Ramos (cell line): ENCODE results near the gene CRCP.
"Not testable (repeated sequence)": the region's sequence is repeated elsewhere in the genome, so short reads cannot be mapped to it uniquely, and the experiment has no call there.

Source experiments
- in situ Hi-C: fragments of 300-500 bp; cut with MboI; formaldehyde crosslinking; loops from one replicate; pipeline ENCODE4 v1.14.3; 2022; ENCODE audit warnings: low sequenced_read_pairs; ENCODE audit not compliant: unreplicated experiment

CRCP gene

GRCh38 chr7:66105263-66105748 is 9.3 kb upstream of the CRCP start:
- in situ Hi-C loops = no loop called here

DNA sequence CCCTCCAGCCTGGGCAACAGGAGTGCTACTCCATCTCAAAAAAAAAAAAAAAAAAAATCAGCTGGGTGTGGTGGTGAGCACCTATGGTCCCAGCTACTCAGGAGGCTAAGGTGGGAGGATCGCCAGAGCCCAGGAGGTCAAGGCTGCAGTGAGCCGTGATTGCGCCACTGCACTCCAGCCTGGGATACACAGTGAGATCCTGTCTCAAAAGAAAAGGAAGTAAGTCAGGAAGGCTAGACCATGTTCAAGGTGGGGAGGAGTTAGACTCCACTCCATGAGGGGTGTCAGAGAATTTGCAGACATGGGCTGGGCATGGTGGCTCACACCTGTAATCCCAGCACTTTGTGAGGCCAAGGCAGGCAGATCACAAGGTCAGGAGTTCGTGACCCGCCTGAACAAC is 6.2 kb upstream of the CRCP start:
- in situ Hi-C loops = not testable (repeated sequence)

DNA sequence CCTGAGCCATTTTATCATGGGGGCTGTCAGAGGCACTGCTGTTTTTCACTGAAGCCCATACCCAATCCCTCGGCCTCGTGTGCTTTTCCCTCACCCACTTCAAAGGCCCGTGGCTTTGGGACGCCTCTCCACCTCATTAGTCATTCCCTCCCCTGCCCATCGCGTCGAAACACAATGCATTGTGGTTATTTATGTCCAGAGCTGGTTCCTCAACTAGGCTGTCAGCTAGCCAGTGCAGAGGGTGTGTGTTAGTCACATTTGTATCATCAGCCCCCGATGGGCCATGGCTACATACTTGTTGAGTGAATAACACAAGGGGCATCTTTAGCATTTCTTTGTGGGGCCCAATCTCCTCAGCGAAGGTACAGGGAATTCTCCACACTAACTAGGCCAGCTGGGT is 3.8 kb upstream of the CRCP start:
- in situ Hi-C loops = no loop called here

GRCh38 chr7:66116680-66117420 is 2.2 kb downstream of the CRCP start:
- in situ Hi-C loops = not testable (repeated sequence)

DNA sequence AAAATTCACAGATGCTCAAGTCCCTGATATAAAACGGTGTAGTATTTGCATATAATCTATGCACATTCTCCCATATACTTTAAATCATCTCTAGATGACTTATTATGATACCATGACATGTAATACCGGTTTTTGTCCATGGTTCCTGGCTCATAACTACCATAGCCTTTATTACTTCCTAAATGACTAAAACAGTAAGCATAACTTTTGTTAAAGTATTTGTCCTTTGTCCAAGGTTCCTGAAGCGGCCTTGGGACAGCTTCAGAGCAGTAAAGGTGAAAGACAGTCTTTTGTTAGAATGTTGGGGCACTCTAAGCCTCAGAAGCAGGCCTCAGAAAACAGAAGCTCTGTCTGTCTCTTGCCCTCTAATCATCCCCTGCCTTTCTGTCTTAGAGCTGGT is 4.0 kb downstream of the CRCP start:
- in situ Hi-C loops = no loop called here

DNA sequence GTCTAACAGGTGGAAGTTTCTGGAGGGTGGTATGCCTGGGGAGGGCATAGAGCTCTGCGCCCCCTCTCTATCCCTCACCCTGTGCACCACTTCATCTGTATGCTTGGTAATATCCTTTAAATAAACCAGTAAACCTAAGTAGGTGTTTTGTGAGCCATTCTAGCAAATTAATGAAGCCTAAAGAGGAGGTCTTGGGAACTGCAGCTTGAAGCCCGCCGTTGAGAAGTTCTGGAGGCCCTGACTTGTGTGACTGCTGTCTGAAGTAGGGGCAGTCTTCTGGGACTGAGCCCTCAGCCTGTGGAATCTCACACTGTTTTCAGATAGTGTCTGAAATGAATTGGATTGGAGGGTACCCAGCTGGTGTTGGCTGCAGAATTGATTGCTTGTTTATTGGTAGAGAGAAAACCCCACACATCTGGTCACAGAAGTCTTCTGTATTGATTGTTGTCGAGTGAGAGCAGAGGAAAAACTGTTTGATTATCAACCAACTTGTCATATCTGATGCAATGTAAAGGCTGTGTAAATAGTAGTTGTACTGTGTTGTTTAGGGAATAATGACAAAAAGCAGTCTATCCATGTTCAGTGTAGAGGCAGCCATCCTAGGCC is 4.7 kb downstream of the CRCP start:
- in situ Hi-C loops = no loop called here

DNA sequence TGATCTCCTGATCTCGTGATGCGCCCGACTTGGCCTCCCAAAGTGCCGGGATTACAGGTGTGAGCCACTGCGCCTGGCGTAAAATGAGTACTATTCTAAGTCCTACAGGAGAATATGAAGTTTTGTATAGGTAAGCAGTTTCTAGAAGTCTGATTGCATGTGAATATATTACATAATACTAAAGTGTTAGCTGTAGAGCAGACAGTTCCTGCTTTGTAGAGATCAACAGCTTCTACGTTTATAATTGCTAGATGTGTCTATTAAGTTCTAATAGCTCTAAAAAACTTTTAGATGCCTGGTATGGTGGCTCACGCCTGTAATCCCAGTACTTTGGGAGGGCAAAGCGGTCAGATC is 8.5 kb downstream of the CRCP start:
- in situ Hi-C loops = no loop called here

- in situ Hi-C loops = not testable (repeated sequence)
Measured at GRCh38 chr7:66124569-66124861, 9.9 kb downstream of the CRCP start.

DNA sequence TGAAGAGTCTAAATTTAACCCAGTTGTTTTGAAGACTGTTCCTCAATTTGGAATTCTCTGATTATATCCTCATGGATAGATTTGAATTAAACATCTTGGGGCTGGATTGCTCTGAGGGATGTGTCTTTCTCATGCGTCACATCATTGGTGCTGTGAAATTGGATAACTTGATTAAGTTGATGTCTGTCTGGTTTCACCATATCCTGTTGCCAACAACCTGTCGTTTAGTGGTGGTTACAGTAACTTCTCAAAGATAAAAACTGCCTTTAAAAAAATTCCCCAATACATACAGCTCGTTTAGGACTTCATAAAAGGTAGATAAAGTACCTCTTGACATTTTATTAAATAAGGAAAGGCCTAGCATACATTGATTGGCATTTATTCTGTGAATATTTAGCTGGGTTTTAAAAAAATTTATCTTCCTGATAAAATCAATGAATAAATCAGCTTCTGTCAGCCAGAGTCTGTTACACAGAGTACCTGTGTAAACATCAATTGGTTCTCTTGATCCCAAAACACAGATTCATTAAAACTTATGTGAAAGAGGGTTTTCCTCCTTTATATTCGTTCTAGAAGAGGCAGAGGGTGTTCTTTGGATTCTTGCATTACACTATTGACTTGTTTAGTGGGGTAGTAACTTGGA is 10.5 kb downstream of the CRCP start:
- in situ Hi-C loops = no loop called here

GRCh38 chr7:66125781-66126352 is 11.2 kb downstream of the CRCP start:
- in situ Hi-C loops = not testable (repeated sequence)

GRCh38 chr7:66127172-66127571 is 12.5 kb downstream of the CRCP start:
- in situ Hi-C loops = not testable (repeated sequence)

DNA sequence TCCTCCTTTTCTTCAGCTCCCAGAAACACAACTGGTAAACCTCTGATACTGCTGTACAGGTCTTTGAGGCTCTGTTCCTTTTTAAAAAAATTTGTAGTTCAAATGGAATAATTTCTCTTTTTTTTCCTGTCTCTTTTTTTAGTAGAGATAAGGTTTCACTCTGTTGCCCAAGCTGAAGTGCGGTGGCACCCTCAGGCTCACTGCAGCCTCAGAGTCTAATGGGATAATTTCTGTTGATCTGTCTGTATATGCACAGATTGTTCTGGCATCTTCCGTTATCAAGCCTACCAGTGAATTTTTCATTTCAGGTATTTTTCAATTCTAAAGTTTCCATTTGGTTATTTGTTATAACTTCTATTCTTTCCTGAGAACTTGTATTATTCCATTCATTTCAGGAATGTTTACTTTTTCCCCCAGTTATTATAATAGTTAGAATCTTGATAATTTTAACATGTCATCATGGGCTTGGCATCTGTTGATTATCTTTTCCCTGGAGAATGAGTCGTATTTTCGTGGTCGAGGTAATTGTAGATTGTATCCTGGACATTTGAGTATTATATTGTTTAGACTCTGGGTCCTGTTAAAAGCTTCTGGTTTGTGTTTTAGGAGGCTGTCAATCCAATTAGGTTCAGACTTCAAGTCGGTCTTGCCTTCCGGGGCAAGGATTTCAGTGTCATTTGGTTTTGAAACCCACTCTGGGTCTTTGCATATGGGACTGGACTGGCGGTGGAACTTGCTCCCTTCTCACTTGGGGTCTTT is 24.5 kb downstream of the CRCP start:
- in situ Hi-C loops = no loop called here

DNA sequence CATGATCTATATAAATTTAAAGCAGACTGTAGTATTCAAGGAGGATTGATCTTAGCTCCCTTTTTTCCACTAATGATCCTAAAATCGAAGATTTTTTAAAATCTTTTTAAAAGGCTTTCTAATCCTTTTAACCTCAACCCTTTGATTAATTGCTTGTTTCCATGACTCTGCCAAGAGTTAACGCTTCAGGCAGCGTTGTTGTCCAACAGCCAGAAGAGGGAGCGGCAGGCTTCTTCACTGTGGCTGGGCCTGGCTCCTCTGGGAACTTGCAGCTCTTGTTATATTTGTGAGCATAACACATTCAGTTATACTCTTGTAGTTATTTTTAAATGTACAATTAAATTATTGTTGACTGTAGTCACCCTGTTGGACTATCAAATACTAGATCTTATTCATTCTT is 26.3 kb downstream of the CRCP start:
- in situ Hi-C loops = no loop called here

GRCh38 chr7:66142334-66142733 is 27.7 kb downstream of the CRCP start:
- in situ Hi-C loops = no loop called here

- in situ Hi-C loops = no loop called here
Measured at GRCh38 chr7:66142996-66143395, 28.3 kb downstream of the CRCP start.

DNA sequence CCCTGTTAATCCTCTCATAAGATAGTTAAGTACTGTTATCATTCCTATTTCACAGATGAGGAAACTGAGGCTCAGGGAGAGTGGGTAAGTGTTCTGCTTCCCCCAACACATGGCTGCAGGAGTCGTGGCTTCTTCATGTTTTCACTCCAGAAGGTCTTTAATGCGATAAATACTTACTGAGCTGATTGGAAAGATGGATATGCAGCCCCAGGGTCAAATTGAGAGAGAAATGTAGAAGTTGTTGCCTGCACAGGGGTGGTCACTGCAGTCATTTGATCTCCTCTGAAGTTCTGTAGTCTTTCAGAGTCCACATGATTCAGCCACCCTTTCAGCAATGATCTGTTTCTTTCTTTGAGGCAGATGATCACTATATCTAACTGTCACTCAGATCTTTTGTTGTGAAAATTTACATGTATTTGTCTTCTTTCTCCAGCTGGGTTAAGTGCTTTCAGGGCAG is 29.3 kb downstream of the CRCP start:
- in situ Hi-C loops = no loop called here

DNA sequence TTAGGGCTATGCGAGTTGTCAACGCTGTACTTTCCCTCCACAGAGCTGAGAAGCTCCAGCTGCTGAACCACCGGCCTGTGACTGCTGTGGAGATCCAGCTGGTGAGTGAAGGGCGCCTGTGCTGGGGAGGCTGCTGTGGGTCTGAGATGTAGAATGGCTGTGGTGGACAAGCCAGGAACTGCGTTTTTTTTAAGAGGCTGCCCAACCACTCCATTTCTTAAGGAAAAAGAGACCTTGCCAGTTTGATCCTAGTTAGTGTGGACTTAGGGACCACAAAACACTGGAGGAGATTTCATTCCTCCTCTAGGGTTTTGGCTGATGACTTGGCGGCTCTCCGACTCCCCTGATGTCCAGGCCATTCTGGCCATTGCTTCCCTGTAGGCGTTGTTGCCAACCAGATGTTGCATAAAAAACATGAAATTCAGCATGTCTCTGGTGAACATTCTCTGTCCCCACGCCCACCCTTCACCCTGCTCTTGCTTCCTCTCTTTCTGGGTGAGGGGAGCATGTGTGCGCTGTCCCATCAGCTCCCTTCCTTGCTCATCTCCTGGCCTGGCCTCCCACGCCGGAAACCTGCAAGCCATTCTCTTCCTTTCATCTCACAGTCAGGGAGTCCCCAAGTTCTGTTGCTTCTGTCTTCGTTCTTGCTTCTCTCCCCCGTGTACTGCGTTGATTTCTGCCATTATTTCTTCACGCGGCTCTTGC is 30.9 kb downstream of the CRCP start:
- in situ Hi-C loops = no loop called here

- in situ Hi-C loops = no loop called here
Measured at GRCh38 chr7:66146701-66147100, 32.1 kb downstream of the CRCP start.

DNA sequence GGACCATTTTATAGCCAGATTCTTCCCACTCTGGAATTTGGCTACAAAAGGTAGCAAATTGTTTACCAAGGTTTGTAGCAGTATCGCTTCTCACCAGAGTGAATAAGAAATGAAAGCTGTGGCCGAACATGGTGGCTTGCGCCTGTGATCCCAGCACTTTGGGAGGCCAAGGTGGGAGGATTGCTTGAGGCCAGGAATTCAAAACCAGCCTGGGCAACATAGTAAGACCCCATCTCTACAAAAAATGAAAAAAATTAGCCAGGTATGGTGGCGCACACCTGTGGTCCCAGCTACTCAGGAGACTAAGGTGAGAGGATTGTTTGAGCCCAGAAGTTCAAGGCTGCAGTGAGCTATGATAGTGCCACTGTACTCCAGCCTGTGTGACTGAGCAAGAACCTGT is 33.0 kb downstream of the CRCP start:
- in situ Hi-C loops = not testable (repeated sequence)

GRCh38 chr7:66150471-66150870 is 35.8 kb downstream of the CRCP start:
- in situ Hi-C loops = no loop called here
